Skeletal muscle satellite cell (primary cell): ENCODE results near the gene PPFIBP1.
"Not testable (repeated sequence)": the region's sequence is repeated elsewhere in the genome, so short reads cannot be mapped to it uniquely, and the experiment has no call there.

Experiments
- H3K27me3 ChIP-seq: 2 replicates; pipeline ENCODE4 v1.7.0; 2013; ENCODE audit warnings: low read length; ENCODE audit not compliant: control insufficient read depth, insufficient read depth
- H3K36me3 ChIP-seq: 2 replicates; pipeline ENCODE4 v1.7.0; 2013; ENCODE audit warnings: mild to moderate bottlenecking, control low read depth, low read length; ENCODE audit not compliant: insufficient read depth
- H3K4me1 ChIP-seq: 2 replicates; pipeline ENCODE4 v1.7.0; 2013; ENCODE audit warnings: low read length; ENCODE audit not compliant: control insufficient read depth, insufficient read depth
- H3K4me2 ChIP-seq: 2 replicates; pipeline ENCODE4 v1.7.0; 2013; ENCODE audit warnings: mild to moderate bottlenecking, low read length
- H3K4me3 ChIP-seq: 2 replicates; pipeline ENCODE4 v1.7.0; 2013; ENCODE audit warnings: low read length
- H3K9ac ChIP-seq: 2 replicates; pipeline ENCODE4 v1.7.0; 2013; ENCODE audit warnings: mild to moderate bottlenecking, low read depth, low read length, moderate library complexity
- H3K9me3 ChIP-seq: replicated peaks from 2 replicates; pipeline ENCODE4 v1.7.0; 2013; ENCODE audit warnings: mild to moderate bottlenecking, control low read depth, low read length

The PPFIBP1 gene

DNA sequence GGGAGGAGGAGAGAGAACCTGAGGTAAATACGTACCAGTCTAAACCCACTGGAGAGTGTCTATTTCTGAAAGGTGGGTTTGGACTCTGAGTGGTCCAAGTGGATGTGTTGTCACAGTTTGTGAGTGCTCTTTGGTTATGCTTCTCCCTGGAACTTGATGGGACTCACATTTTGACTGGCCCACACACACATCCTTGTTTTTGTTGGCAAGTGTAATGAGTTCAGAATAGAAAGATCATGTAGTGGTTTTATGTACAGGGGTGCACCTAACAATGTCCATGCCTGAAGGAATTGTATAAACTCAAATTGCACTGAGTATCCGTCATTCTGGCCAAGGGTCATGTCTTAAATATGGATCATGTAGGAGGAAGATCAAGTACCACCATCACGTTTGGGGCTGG is 4.8 kb downstream of the PPFIBP1 start:
- Histone ChIP-seq H3K27me3 (no peaks in the 10 kb centered on the region), H3K36me3 (peaks cover 5% of the 10 kb centered on the region), H3K4me3 (no peak overlapping the region), H3K4me2 (peak overlapping the region; percentile 0), H3K9ac (no peak overlapping the region), H3K9me3 (no peaks in the 10 kb centered on the region), H3K4me1 (peaks cover 47% of the 10 kb centered on the region)

DNA sequence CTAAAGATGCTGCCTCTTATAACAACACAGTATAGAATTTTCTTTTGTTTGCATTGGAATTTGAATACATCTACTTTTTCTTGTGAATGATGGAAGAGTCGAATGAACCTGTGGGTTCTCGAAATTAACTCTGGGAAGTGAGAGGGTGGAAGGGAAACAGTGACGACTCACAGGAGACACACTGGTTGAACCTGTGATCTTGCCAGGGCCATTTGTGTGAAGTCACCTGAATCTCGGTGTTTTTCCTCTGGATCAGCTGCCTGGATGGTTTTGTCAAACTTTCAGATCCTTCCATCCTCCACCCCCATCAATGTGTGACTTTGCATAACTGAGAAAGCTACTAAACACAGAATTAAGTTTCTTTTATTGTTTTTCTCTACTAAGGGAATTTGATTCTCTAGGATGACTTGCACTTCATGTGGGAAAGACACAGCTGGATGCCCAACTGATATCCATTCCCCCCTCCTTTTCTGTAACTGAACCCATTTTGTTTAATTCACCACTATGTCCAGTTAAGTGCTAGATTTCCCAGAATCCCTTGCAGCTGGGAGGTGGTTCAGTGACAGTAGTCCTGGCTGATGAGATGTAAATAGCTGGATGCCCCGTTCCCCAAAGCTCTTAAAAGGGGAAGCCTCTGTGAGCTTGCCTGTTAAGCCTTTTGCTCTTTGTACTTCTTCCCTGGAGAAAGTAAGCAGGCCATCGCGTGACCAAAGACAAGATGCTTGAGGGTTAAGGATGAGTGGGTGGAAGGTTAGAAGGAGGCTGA is 6.3 kb downstream of the PPFIBP1 start:
- Histone ChIP-seq H3K27me3 (no peaks in the 10 kb centered on the region), H3K4me1 (peaks cover 54% of the 10 kb centered on the region), H3K4me2 (peak overlapping the region; percentile 14), H3K9me3 (no peaks in the 10 kb centered on the region), H3K4me3 (no peak overlapping the region), H3K9ac (no peak overlapping the region), H3K36me3 (peaks cover 6% of the 10 kb centered on the region)

DNA sequence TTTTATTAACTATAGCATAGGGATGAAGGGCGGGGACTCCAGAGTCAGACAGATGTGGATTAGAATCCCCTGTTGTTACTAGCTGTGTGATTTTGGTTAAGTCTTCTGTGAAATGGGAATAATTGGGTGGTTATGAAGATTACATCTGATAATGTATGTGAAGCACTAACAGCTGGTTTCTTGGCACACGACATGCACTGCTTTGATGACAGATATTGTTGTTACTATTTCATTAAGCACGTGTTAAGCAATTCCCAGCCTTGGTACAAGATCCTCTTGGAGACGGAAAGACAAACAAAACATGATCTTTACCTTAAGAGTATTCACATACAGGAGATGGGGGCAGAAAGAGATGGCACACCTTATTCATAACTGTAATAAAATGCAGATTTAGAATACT is 7.9 kb downstream of the PPFIBP1 start:
- peaks cover 44% of the 10 kb centered on the region for H3K4me1 ChIP-seq
- H3K4me3 ChIP-seq: no peak overlapping the region
- no peaks in the 10 kb centered on the region for H3K9me3 ChIP-seq
- no peak overlapping the region for H3K9ac ChIP-seq
- no peaks in the 10 kb centered on the region for H3K27me3 ChIP-seq
- H3K36me3 ChIP-seq: peaks cover 22% of the 10 kb centered on the region
- H3K4me2 ChIP-seq: no peak overlapping the region

DNA sequence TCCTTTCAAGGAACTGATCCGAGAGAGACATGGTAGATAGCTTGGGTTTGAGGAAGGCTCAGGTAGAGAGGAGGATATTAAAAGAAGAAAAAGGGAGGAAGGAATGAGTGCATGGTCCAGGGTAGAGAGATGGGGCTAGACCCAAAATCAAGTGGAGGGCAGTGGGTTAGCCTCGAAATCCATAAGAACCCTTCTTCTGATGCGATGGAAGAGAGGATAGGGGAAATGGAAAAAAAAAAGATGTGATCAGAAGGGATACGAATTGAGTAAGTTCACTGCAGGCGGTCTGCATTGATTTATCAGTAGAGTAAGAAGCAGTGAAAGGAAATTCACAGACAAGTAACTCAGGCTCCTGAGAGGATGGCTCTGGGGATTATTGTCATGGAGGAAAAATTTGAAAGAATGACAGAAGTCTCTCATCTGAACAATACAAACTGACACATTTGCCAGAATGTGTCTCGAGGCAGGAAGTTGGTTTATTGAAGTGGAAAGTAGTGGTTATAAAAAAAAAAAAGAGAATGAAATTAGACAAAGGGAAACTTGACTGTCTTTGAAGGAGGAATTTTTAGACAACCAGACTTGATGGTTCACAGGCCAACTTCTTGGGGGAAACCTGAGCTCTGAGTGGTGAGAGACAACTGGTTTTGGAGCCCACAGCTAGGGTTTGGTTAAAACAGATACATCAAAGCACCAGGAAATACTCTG is 10.2 kb downstream of the PPFIBP1 start:
- peaks cover 47% of the 10 kb centered on the region for H3K4me1 ChIP-seq
- H3K9ac ChIP-seq: no peak overlapping the region
- H3K4me2 ChIP-seq: no peak overlapping the region
- H3K27me3 ChIP-seq: no peaks in the 10 kb centered on the region
- no peak overlapping the region for H3K4me3 ChIP-seq
- H3K36me3 ChIP-seq: peaks cover 22% of the 10 kb centered on the region
- no peaks in the 10 kb centered on the region for H3K9me3 ChIP-seq

DNA sequence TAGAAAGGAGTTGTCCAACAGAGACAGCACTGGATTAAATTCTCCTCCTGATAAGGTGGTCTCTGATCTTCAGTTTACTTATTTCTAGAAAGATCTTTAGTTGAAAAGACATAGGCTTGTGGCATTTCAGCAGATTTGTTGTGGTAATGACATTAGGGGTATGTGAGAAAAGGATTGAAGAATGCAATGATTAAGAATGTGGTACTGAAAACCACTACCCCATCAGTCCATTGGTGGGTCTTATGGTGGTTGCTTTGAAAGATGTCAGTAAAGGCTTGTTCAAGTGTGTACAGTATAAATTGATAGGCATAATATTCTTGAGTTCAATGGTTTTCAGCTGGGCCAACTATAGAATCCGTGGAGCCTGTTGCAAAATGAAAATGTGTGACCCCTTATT is 10.8 kb downstream of the PPFIBP1 start:
- H3K4me3 ChIP-seq: no peak overlapping the region
- H3K4me1 ChIP-seq: peaks cover 52% of the 10 kb centered on the region
- H3K4me2 ChIP-seq: no peak overlapping the region
- no peak overlapping the region for H3K9ac ChIP-seq
- peaks cover 22% of the 10 kb centered on the region for H3K36me3 ChIP-seq
- no peaks in the 10 kb centered on the region for H3K9me3 ChIP-seq
- H3K27me3 ChIP-seq: no peaks in the 10 kb centered on the region

DNA sequence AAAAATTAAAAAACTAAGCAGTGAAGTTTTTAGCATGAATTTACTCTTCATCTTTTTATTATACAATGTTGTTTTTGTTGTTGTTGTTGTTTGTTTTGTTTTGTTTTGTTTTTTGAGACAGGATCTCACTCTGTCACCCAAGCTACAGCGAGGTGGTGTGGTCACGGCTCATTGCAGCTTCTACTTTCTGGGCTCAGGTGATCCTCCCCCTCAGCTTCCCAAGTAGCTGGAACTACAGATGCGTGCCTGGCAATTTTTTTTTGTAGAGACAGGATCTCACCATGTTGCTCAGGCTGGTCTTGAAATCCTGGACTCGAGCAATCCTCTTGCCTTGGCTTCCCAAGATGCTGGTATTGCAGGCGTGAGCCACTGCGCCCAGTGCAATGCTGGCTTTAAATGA is 11.3 kb downstream of the PPFIBP1 start:
- Histone ChIP-seq H3K4me1 (peaks cover 48% of the 10 kb centered on the region), H3K27me3 (no peaks in the 10 kb centered on the region), H3K9me3 (no peaks in the 10 kb centered on the region), H3K4me3 (no peak overlapping the region), H3K36me3 (peaks cover 22% of the 10 kb centered on the region), H3K9ac (no peak overlapping the region), H3K4me2 (no peak overlapping the region)

DNA sequence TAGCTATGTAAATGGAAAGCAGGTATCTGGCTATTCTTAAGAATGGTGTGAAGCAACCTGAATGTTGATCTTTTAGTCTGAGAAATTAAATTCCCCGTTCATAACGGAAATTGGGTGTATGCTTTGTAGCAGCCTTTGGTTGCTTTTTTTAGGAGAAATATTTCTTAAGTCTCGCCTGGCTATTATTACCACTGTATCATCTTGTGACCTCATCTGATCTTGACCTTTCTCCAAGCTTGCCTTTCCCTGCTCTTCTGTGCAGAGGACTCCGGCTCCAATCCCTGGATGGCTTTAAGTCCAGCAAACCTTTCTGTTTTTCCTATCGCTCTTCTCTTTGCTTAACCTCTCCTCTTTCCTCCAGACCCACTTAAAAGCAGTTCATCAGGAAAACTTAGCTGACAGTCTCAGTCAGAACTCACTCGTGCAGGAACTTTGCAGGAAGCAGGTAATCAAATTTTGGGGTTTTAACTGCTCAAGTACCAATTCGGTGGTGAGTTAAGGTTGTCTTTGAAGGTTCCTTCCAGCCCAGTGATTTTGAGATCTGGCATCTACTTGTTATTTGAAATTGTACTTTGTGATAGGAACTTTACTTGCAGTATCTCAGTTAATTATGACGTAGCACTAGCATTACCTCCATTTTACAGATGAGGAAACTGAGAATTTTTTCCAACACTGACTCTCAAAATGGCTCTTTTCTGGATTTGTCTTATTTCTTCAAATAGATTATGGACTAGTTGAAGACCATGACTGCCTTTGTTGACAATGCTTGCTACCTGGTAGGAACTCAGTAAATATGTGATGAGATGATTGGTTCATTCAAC is 14.1 kb downstream of the PPFIBP1 start:
- Histone ChIP-seq H3K36me3 (peaks cover 22% of the 10 kb centered on the region), H3K4me1 (peaks cover 48% of the 10 kb centered on the region)

DNA sequence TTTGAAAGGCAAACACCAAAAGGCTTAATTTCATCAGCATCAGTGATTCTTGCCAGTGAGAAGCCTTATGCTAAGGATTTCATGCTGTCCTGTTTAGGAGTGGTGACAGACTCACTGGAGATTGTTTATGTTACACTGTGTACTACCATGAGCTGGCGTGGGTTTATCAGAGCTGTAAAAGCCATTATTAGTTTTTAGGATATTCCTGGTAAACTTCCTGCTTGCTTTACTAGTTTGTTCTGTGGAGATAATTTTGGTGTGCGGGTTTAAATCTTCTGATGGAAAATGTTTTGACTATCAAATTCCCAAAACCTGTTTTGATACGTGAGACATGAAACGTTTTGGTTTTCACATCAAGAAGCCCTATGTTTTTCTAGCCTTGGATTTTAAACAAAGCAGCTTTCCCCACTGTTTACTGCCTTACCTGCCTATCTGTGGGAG is 15.2 kb downstream of the PPFIBP1 start:
- Histone ChIP-seq H3K4me1 (peaks cover 54% of the 10 kb centered on the region), H3K9me3 (no peaks in the 10 kb centered on the region)

More for the DNA sequence above, 14.1 kb downstream of the PPFIBP1 start:
- Histone ChIP-seq H3K27me3 (no peaks in the 10 kb centered on the region), H3K9ac (no peak overlapping the region), H3K4me3 (no peak overlapping the region), H3K4me2 (peak overlapping the region; percentile 52), H3K9me3 (no peaks in the 10 kb centered on the region)

DNA sequence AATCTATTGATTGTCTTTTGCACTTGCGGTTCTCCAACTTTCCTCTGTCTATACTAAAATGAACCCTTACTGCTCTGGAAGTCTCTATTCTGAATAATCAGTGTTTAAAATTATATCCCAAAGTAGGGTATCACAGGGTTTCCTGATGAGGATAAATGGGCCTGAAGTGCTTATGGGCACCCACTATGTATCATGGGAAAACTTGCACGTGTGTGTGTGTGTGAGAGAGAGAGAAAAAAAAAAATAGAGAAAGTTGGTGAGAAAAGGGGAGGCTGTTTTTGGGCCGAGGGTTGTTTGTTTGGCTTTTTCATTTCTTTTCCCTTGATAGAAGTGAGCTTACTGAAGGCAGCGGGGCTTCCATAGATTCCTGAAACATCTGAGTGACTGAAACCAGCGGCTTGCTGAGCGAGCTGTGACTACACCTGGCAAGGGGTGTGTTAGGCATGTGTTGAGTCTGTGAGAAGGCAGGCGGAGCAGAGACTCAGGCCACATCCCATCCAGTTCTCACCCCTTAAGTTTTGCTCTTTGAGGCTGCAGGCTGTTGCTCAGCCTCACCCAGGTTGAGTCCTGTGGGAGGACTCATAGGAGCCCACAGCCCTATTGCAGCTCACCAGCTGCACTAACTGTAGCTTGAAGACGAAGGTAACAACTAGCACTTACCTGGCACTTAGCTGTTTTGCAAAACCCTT is 17.2 kb downstream of the PPFIBP1 start:
- Histone ChIP-seq H3K4me3 (no peak overlapping the region), H3K4me2 (no peak overlapping the region), H3K9me3 (no peaks in the 10 kb centered on the region), H3K4me1 (peaks cover 58% of the 10 kb centered on the region), H3K36me3 (peaks cover 12% of the 10 kb centered on the region), H3K9ac (no peak overlapping the region), H3K27me3 (no peaks in the 10 kb centered on the region)

More for the DNA sequence above, 15.2 kb downstream of the PPFIBP1 start:
- H3K36me3 ChIP-seq: peaks cover 22% of the 10 kb centered on the region
- no peak overlapping the region for H3K4me3 ChIP-seq
- H3K27me3 ChIP-seq: no peaks in the 10 kb centered on the region
- peak overlapping the region; percentile 52 for H3K4me2 ChIP-seq
- peak overlapping the region; percentile 58 for H3K9ac ChIP-seq

DNA sequence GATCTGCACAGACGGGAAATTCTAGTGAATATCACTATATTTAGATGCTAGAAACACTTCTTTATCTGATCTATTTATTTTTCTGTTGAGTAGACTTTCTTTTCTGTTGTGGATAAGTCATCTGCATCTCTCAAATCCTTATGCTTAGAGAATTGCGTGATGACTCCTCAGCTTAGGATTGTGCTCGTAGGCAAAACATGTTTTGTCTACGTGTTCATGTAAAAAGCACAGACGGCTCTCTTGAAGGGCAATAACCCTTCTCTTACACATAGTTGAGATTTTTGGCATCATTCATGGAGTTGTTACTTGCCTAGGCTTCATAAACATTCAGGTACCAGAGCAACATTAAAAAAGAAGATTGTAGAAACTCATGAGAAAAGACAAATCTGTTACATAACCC is 18.6 kb downstream of the PPFIBP1 start:
- Histone ChIP-seq H3K9ac (peak overlapping the region; percentile 52), H3K4me1 (peaks cover 67% of the 10 kb centered on the region), H3K9me3 (no peaks in the 10 kb centered on the region), H3K27me3 (no peaks in the 10 kb centered on the region), H3K4me2 (peak overlapping the region; percentile 62), H3K36me3 (peaks cover 5% of the 10 kb centered on the region), H3K4me3 (peak overlapping the region; percentile 16)

DNA sequence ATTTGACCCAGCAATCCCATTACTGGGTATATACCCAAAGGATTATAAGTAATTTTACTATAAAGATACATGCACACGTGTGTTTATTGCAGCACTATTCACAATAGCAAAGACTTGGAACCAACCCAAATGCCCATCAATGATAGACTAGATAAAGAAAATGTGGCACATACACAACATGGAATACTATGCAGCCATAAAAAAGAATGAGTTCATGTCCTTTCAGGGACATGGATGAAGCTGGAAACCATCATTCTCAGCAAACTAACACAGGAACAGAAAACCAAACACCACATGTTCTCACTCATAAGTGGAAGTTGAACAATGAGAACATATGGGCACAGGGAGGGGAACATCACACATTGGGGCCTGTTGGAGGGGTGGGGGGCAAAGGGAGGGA is 20.9 kb downstream of the PPFIBP1 start:
- not testable (repeated sequence) for H3K9ac ChIP-seq, H3K4me2 ChIP-seq, H3K9me3 ChIP-seq, H3K36me3 ChIP-seq, H3K4me3 ChIP-seq, H3K27me3 ChIP-seq
- peaks cover 67% of the 10 kb centered on the region for H3K4me1 ChIP-seq
